ENCODE measurements around the gene MIA. TPM values are rescaled to one million over a fixed set of nuclear protein-coding genes. Genes with fewer than 3 reads are reported as not detected.
A peak's percentile ranks its signal among the peaks of the same experiment; 100 is the strongest.

Gene MIA
- total RNA-seq, 1 experiment from 2014 or later, result 2.2 TPM

DNA sequence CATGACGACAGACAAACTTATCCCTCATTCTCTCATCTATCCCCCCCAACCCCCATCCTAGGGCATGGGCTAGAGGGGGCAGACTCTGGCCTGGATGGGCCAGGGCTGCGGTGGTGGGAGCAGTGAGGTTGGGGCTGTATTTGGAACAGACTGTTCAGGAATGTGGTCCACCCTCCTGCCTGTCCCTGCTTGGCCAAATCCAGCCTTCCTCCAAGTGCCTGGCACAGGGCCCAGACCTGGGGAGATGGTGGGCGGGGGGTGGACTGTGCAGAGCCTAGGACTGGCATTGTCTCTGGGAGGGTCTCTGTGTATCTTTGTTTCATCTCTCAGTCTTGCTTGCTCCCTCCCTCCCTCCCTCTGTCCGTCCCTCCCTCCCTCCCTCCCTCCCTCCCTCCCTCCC is 37.9 kb downstream of the MIA start:
- Histone ChIP-seq H3K9me3 (ENCODE audit: control insufficient read depth, insufficient read depth, low read depth, low read length) (no peaks in the 10 kb centered on the region), H3K36me3 (ENCODE audit: control insufficient read depth, insufficient read depth, low read length) (no peaks in the 10 kb centered on the region), H3K27ac (ENCODE audit: low read length) (peak overlapping the region; percentile 23; the same call in 1 of the 2 replicates), H3K27me3 (ENCODE audit: control insufficient read depth, insufficient read depth, low read length) (no peaks in the 10 kb centered on the region), H3K4me1 (ENCODE audit: control insufficient read depth, insufficient read depth, low read length) (peaks cover 12% of the 10 kb centered on the region; the same call in 1 of the 2 replicates), H3K4me3 (ENCODE audit: low read depth in 2 of 2, low read length in 2 of 2) (no peak overlapping the region)
- intact Hi-C loops (cut with micrococcal nuclease; ENCODE audit: unreplicated experiment), result no loop called here
- no peak for TF ChIP-seq SIN3A (IDR thresholded peaks at IDR 0.05; ENCODE audit: borderline replicate concordance, insufficient read depth, low read depth, low read length)
- TF ChIP-seq REST (IDR thresholded peaks at IDR 0.05; ENCODE audit: insufficient read depth in 1 of 2, low read depth in 2 of 2, low read length in 1 of 2), result no peak
- TF ChIP-seq CTCF (IDR thresholded peaks at IDR 0.05), result no peak
- TF ChIP-seq POLR2AphosphoS5 (IDR thresholded peaks at IDR 0.05; ENCODE audit: low read depth, low read length), result no peak
- TF ChIP-seq TCF7L2 (IDR thresholded peaks at IDR 0.05; ENCODE audit: low read depth, low read length), result no peak
- ATAC-seq (no peak), DNase-seq (ENCODE audit: low read depth, low spot score) (no peak)
- in situ Hi-C loops (cut with HindIII; ENCODE audit: low pct_unique_long_range_greater_than_20kb, low sequenced_read_pairs), result no loop called here
- no TSS peak for BruUV-seq (replicated peaks)
- CTCF ChIA-PET, result no interaction called here
- POLR2A ChIA-PET, result no interaction called here

- CTCF ChIA-PET, result no interaction called here
- Histone ChIP-seq H3K4me1 (ENCODE audit: control insufficient read depth, insufficient read depth, low read length) (peaks cover 9% of the 10 kb centered on the region), H3K9me3 (ENCODE audit: control insufficient read depth, insufficient read depth, low read depth, low read length) (no peaks in the 10 kb centered on the region), H3K27me3 (ENCODE audit: control insufficient read depth, insufficient read depth, low read length) (no peaks in the 10 kb centered on the region), H3K27ac (ENCODE audit: low read length) (peak overlapping the region; percentile 51; the same call in 1 of the 2 replicates), H3K36me3 (ENCODE audit: control insufficient read depth, insufficient read depth, low read length) (no peaks in the 10 kb centered on the region), H3K4me3 (ENCODE audit: low read depth in 2 of 2, low read length in 2 of 2) (no peak overlapping the region)
- intact Hi-C loops (cut with micrococcal nuclease; ENCODE audit: unreplicated experiment), result no loop called here
- DNase-seq (ENCODE audit: low read depth, low spot score) (no peak), ATAC-seq (no peak)
- in situ Hi-C loops (cut with HindIII; ENCODE audit: low pct_unique_long_range_greater_than_20kb, low sequenced_read_pairs), result no loop called here
- BruUV-seq (replicated peaks), result no TSS peak
- TF ChIP-seq TCF7L2 (IDR thresholded peaks at IDR 0.05; ENCODE audit: low read depth, low read length) (no peak), POLR2AphosphoS5 (IDR thresholded peaks at IDR 0.05; ENCODE audit: low read depth, low read length) (no peak), CTCF (IDR thresholded peaks at IDR 0.05) (no peak), REST (IDR thresholded peaks at IDR 0.05; ENCODE audit: insufficient read depth in 1 of 2, low read depth in 2 of 2, low read length in 1 of 2) (no peak), SIN3A (IDR thresholded peaks at IDR 0.05; ENCODE audit: borderline replicate concordance, insufficient read depth, low read depth, low read length) (no peak)
- POLR2A ChIA-PET, result no interaction called here
These were observed 39.9 kb downstream of the MIA start for GRCh38 chr19:40815223-40815622.
